RCC 7860 (cell line): ENCODE results near the gene GFOD2.
"Not testable (repeated sequence)": the region's sequence is repeated elsewhere in the genome, so short reads cannot be mapped to it uniquely, and the experiment has no call there.

Experiments used
- DNase-seq: peaks from one replicate; pipeline ENCODE4 v3.0.0-alpha.2; 2015; ENCODE audit warnings: low spot score
- FAIRE-seq: peaks from 2 replicates; lab custom pipeline; 2012; peaks lifted over from hg19 to GRCh38; lab: Jason Lieb, UNC

Gene GFOD2

GRCh38 chr16:67707210-67707609, 11.9 kb downstream of the GFOD2 start:
- no peak for DNase-seq
- no peak for FAIRE-seq

GRCh38 chr16:67704110-67704509, 15.0 kb downstream of the GFOD2 start:
- no peak for FAIRE-seq
- no peak for DNase-seq

GRCh38 chr16:67703626-67704025, 15.5 kb downstream of the GFOD2 start:
- DNase-seq: no peak
- no peak for FAIRE-seq

- FAIRE-seq: no peak
- no peak for DNase-seq
These were observed 17.0 kb downstream of the GFOD2 start for GRCh38 chr16:67702130-67702529.

- FAIRE-seq (no peak), DNase-seq (no peak)
These were observed 17.7 kb downstream of the GFOD2 start for GRCh38 chr16:67701420-67701819.

- FAIRE-seq (no peak), DNase-seq (no peak)
These were observed 19.9 kb downstream of the GFOD2 start for GRCh38 chr16:67699265-67699664.

GRCh38 chr16:67697422-67698185, 21.5 kb downstream of the GFOD2 start:
- DNase-seq (no peak), FAIRE-seq (no peak)

- FAIRE-seq (no peak), DNase-seq (no peak)
These were observed 24.5 kb downstream of the GFOD2 start for GRCh38 chr16:67694611-67695010.

GRCh38 chr16:67693517-67694285, 25.4 kb downstream of the GFOD2 start:
- not testable (repeated sequence) for DNase-seq, FAIRE-seq

- no peak for FAIRE-seq
- DNase-seq: no peak
These were observed 33.6 kb downstream of the GFOD2 start for GRCh38 chr16:67685388-67686112.

- FAIRE-seq (no peak), DNase-seq (no peak)
These were observed 35.3 kb downstream of the GFOD2 start for GRCh38 chr16:67683767-67684166.

- FAIRE-seq (no peak), DNase-seq (no peak)
These were observed 38.9 kb downstream of the GFOD2 start for GRCh38 chr16:67679935-67680897.

GRCh38 chr16:67678354-67679023, 40.6 kb downstream of the GFOD2 start:
- no peak for DNase-seq
- no peak for FAIRE-seq

- FAIRE-seq (no peak), DNase-seq (no peak)
These were observed 41.4 kb downstream of the GFOD2 start for GRCh38 chr16:67677712-67678111.

- DNase-seq (no peak), FAIRE-seq (no peak)
These were observed 42.2 kb downstream of the GFOD2 start for GRCh38 chr16:67676939-67677338.

- FAIRE-seq (no peak), DNase-seq (no peak)
These were observed 42.6 kb downstream of the GFOD2 start for GRCh38 chr16:67676516-67676915.

GRCh38 chr16:67675999-67676398, 43.1 kb downstream of the GFOD2 start:
- FAIRE-seq: no peak
- DNase-seq: no peak

GRCh38 chr16:67675579-67675935, 43.6 kb downstream of the GFOD2 start:
- DNase-seq: no peak
- no peak for FAIRE-seq

GRCh38 chr16:67674851-67675578, 44.1 kb downstream of the GFOD2 start:
- DNase-seq (no peak), FAIRE-seq (no peak)
